Right kidney (tissue), 9 donors: ENCODE measurements around the gene PCDHB14.
"Not testable (repeated sequence)": the region's sequence is repeated elsewhere in the genome, so short reads cannot be mapped to it uniquely, and the experiment has no call there.

Experiments
- DNase-seq: peaks from one replicate; pipeline ENCODE4 v3.0.0-alpha.2; 2016
- long read RNA-seq, 8 donors: transcript quantifications; one replicate each; lab custom pipeline, GENCODE V29; 2026

PCDHB14 gene
- long read RNA-seq, donor 1, full-length matches to known transcripts: 7 of 7 reads
- long read RNA-seq, donor 1, partial matches to known transcripts: 0 of 7 reads
- long read RNA-seq, donor 1, other reads (novel, unspliced or antisense): 0 of 7 reads
- long read RNA-seq, donor 2, full-length matches to known transcripts: 8 of 8 reads
- long read RNA-seq, donor 2, partial matches to known transcripts: 0 of 8 reads
- long read RNA-seq, donor 2, other reads (novel, unspliced or antisense): 0 of 8 reads
- long read RNA-seq, donor 3, full-length matches to known transcripts: 8 of 8 reads
- long read RNA-seq, donor 3, partial matches to known transcripts: 0 of 8 reads
- long read RNA-seq, donor 3, other reads (novel, unspliced or antisense): 0 of 8 reads
- long read RNA-seq, donor 4, full-length matches to known transcripts: 9 of 9 reads
- long read RNA-seq, donor 4, partial matches to known transcripts: 0 of 9 reads
- long read RNA-seq, donor 4, other reads (novel, unspliced or antisense): 0 of 9 reads
- long read RNA-seq, donor 5, full-length matches to known transcripts: 3 of 3 reads
- long read RNA-seq, donor 5, partial matches to known transcripts: 0 of 3 reads
- long read RNA-seq, donor 5, other reads (novel, unspliced or antisense): 0 of 3 reads
- long read RNA-seq, donor 6, full-length matches to known transcripts: 16 of 16 reads
- long read RNA-seq, donor 6, partial matches to known transcripts: 0 of 16 reads
- long read RNA-seq, donor 6, other reads (novel, unspliced or antisense): 0 of 16 reads
- long read RNA-seq, donor 7, full-length matches to known transcripts: 24 of 24 reads
- long read RNA-seq, donor 7, partial matches to known transcripts: 0 of 24 reads
- long read RNA-seq, donor 7, other reads (novel, unspliced or antisense): 0 of 24 reads
- long read RNA-seq, donor 8, full-length matches to known transcripts: 11 of 11 reads
- long read RNA-seq, donor 8, partial matches to known transcripts: 0 of 11 reads
- long read RNA-seq, donor 8, other reads (novel, unspliced or antisense): 0 of 11 reads

GRCh38 chr5:141223112-141223783 lies at the start of gene PCDHB14:
Gene PCDHB14, plus strand, starts transcription at chr5:141223343. Its CDS starts 163 bp downstream, at chr5:141223506.
- no peak for DNase-seq

- not testable (repeated sequence) for DNase-seq
These were observed 48.6 kb upstream of the PCDHB14 start for GRCh38 chr5:141174291-141175104.

- no peak for DNase-seq
These were observed 47.2 kb upstream of the PCDHB14 start for GRCh38 chr5:141175933-141176332.

GRCh38 chr5:141177577-141178191 lies 45.5 kb upstream of the PCDHB14 start, which contains the start of gene PCDHB8:
Gene PCDHB8, plus strand, starts transcription at chr5:141177790. Its CDS starts 245 bp downstream, at chr5:141178035.
- DNase-seq: not testable (repeated sequence)

GRCh38 chr5:141179371-141179770 lies 43.8 kb upstream of the PCDHB14 start:
- not testable (repeated sequence) for DNase-seq

GRCh38 chr5:141179876-141180275 lies 43.3 kb upstream of the PCDHB14 start:
- DNase-seq: not testable (repeated sequence)

- DNase-seq: no peak
These were observed 42.8 kb upstream of the PCDHB14 start for GRCh38 chr5:141180313-141180712.

- no peak for DNase-seq
These were observed 40.9 kb upstream of the PCDHB14 start, which contains the start of gene PCDHB16 for GRCh38 chr5:141182248-141182647. Gene PCDHB16, plus strand, starts transcription at chr5:141182387. Its CDS starts 173 bp downstream, at chr5:141182560.

GRCh38 chr5:141184117-141184855 lies 38.9 kb upstream of the PCDHB14 start:
- DNase-seq: not testable (repeated sequence)

- DNase-seq: no peak
These were observed 36.1 kb upstream of the PCDHB14 start, which contains the start of gene PCDHB9 for GRCh38 chr5:141186897-141187512. Gene PCDHB9, plus strand, starts transcription at chr5:141187161. Its CDS starts 158 bp downstream, at chr5:141187319.

GRCh38 chr5:141188682-141189081 lies 34.5 kb upstream of the PCDHB14 start:
- DNase-seq: not testable (repeated sequence)

- DNase-seq: not testable (repeated sequence)
These were observed 34.0 kb upstream of the PCDHB14 start for GRCh38 chr5:141189131-141189530.

- no peak for DNase-seq
These were observed 30.9 kb upstream of the PCDHB14 start, which contains the start of gene PCDHB10 for GRCh38 chr5:141192110-141192725. Gene PCDHB10, plus strand, starts transcription at chr5:141192353. Its CDS starts 200 bp downstream, at chr5:141192553.

GRCh38 chr5:141194332-141194731 lies 28.8 kb upstream of the PCDHB14 start:
- not testable (repeated sequence) for DNase-seq

GRCh38 chr5:141196363-141196762 lies 26.8 kb upstream of the PCDHB14 start:
- DNase-seq: no peak

GRCh38 chr5:141199359-141200235 lies 23.5 kb upstream of the PCDHB14 start, which contains the start of gene PCDHB11:
Gene PCDHB11, plus strand, starts transcription at chr5:141199627. Its CDS starts 148 bp downstream, at chr5:141199775.
- DNase-seq: no peak

- not testable (repeated sequence) for DNase-seq
These were observed 22.0 kb upstream of the PCDHB14 start for GRCh38 chr5:141201126-141201525.
